ENCODE data around the gene STRN4. TPM values are rescaled to one million over a fixed set of nuclear protein-coding genes. Genes with fewer than 3 reads are reported as not detected.

The STRN4 gene
- total and polyA plus RNA-seq, 9 of the 15 experiments (the other 6 are each of a cell fraction or from before 2014, with no cell fraction given), result 0.62 to 83.7 (median 36.9) TPM

- TF ChIP-seq MBD1 (CRISPR knock-in tag; IDR thresholded peaks at IDR 0.05) (no peak), DEAF1 (CRISPR knock-in tag; IDR thresholded peaks at IDR 0.05) (peak; percentile 29; the same call in 1 of the 2 replicates), JUND (IDR thresholded peaks at IDR 0.05; ENCODE audit: borderline replicate concordance, low read depth, low read length) (0 out of 2 replicates have a peak, but pooled peaks have one; percentile 15), JUND (tag; IDR thresholded peaks at IDR 0.05; ENCODE audit: borderline replicate concordance, low read depth, low read length) (no peak), ZNF766 (CRISPR knock-in tag; conservative IDR thresholded peaks at IDR 0.05) (no peak), ZFP1 (CRISPR knock-in tag; IDR thresholded peaks at IDR 0.05) (no peak), TEAD4 (IDR thresholded peaks at IDR 0.05; ENCODE audit: low read length) (0 out of 2 replicates have a peak, but pooled peaks have one; percentile 23), TEAD4 (CRISPR knock-in tag; IDR thresholded peaks at IDR 0.05; ENCODE audit: borderline replicate concordance) (no peak), GTF2A2 (tag; IDR thresholded peaks at IDR 0.05) (no peak), SNAPC5 (CRISPR knock-in tag; IDR thresholded peaks at IDR 0.05) (no peak), ZNF507 (tag; conservative IDR thresholded peaks at IDR 0.05) (no peak), HDGF (IDR thresholded peaks at IDR 0.05) (peak; percentile 71; the same call in 1 of the 2 replicates), RNF219 (CRISPR knock-in tag; IDR thresholded peaks at IDR 0.05) (no peak), AFF1 (IDR thresholded peaks at IDR 0.05; ENCODE audit: low read depth in 1 of 2, partially characterized antibody in 2 of 2) (no peak), NFE2L1 (tag; IDR thresholded peaks at IDR 0.05; ENCODE audit: borderline replicate concordance, low read depth) (no peak), NFXL1 (CRISPR knock-in tag; IDR thresholded peaks at IDR 0.05) (no peak), ZNF174 (CRISPR knock-in tag; IDR thresholded peaks at IDR 0.05) (no peak), IRF2 (CRISPR knock-in tag; IDR thresholded peaks at IDR 0.05) (no peak)
Measured at GRCh38 chr19:46753420-46754155, 7.3 kb upstream of the STRN4 start (continued).
